Activated T-cell treated with anti-CD3 and anti-CD28 coated beads, Interleukin-2, amount 50 U/mL, for 1 hour (primary cell): ENCODE measurements around the gene PIMREG.
"Not testable (repeated sequence)": the region's sequence is repeated elsewhere in the genome, so short reads cannot be mapped to it uniquely, and the experiment has no call there.

ENCODE experiments used
- DNase-seq: peaks from one replicate; pipeline ENCODE4 v3.0.0-alpha.2; 2020

The PIMREG gene

DNA sequence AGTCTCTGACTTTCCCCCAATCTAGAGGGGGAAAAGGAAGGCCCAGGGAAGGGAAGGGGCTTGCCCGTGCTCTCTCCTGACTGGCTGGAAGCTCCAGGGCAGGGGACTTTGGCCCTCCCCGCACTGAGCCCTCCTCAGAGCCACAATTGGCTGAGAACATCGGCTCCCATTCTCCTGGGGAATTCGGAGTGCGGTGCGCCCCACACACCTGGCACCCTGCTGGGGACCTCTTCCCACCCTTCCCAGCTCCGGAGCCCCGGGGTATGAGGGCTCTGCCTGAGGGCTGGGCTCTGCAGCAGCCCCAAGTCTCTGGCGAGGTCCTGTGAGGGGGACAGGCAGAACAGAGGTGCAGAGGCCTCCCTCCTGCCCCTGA, 36.0 kb downstream of the PIMREG start:
- no peak for DNase-seq

DNA sequence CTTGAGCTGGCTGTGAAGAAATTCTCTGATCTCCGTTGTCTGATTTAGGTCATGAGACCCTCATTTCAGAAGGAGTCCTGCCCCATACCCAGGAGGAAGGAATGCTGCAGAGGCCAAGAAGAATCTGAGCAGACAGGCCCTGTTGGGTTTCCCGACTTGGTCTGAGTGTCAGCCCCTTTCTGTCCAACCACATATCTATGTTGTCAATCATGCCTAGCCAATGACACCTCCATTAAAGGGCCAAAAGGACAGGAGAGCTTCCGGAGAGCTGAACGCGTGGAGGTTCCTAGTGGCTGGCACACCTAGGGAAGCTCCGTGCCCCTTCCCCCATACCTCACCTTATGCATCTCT, 37.8 kb downstream of the PIMREG start:
- no peak for DNase-seq

DNA sequence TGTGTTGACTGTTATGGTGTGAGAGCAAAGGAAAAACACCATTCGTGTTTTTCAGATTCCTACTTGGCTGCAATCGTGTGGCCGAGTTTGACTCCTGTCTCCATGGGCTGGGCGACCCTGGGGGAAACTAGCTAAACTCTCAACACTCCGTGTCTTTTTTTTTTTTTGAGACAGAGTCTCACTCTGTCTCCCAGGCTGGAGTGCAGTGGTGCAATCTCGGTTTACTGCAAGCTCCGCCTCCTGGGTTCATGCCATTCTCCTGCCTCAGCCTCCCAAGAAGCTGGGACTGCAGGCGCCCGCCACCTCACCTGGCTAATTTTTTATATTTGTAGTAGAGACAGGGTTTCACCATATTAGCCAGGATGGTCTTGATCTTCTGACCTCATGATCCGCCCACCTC, 38.5 kb downstream of the PIMREG start:
- not testable (repeated sequence) for DNase-seq

DNA sequence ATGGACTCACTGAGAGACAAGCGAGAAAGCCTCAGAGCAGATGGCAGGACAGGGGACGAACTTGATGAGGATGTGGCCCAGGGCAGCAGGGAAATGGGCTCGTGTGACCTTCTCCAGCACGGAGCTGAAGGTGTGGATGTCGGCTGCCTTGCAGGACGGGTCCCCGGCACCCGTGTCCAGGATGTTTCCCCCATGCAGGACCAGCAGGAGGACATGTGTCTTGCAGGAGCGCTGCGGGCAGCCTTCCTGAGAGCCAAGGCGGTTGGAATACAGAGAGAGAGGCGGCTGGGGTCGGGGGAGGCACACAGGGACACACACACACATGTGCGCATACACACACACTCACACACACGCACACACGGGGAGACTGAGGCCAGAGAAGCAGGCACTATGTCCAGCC, 39.3 kb downstream of the PIMREG start:
- DNase-seq: no peak

DNA sequence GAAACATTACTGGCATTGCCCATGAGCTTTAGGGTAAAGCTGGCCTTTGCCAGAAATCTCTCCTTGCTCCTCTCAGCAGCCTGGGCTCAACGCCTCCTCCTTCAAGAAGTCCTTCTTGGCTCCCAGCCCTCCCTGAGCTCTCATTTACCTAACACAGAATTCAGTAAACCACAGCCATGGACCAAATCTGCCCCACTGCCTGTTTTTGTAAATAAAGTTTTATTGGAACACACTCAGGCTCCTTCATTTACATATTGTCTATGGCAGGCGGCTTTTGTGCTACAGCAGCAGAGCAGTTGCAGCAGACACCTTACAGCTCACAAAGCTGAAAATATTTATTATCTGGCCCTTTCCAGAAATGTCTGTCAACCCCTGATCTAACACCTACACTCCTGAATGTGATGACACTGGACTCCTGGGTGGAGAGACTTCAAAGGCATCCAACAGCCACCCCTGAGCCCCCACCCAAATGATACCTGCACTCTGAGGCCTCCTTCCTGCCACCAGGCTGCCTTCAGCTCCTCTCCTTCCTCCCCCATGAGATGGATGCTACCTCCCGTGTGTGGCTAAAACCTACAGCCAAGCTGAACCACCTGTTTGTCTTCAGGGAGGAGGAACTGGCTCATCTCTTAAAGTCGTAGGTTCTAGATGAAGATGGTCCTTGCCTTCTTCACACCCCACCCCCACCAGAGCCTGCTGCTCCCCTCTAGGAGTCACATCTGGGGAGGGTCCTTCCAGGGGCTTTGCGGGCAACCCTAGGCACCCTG, 41.6 kb downstream of the PIMREG start:
- DNase-seq: no peak

DNA sequence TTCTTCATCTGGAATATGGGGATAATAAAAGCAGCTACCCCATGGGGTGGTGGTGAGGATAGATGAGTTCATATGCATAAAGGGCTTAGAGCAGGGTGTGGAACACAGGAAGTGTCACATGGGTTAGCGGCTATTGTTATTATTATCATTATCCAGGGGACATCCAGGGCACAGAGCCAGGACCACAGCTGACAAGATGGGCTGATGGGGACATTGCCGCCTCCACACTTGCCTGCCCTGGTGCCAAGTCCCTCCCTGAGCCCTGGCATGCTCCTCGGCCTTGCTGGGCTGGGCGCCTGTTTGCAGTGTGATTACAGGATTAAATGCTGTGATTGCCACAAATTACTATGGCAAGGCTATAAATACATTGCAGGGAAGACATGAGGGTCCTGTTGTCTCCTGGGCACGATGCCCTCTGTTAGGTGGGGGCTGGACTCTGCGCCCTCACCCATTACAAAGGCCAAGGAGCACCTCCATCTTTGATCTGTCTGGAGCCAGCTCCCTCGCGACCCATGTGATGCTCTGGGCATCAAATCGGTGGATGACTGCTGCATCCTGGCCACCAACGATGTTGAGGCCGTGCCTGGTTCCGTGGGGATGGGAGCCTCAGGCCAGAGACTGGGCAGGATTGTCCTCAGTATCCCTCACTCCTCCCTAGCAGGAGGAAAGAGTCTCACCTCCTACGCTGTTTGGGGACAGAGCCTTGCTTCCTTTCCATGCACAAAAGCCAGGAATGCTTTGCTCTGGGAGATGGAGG, 43.2 kb downstream of the PIMREG start:
- DNase-seq: no peak

DNA sequence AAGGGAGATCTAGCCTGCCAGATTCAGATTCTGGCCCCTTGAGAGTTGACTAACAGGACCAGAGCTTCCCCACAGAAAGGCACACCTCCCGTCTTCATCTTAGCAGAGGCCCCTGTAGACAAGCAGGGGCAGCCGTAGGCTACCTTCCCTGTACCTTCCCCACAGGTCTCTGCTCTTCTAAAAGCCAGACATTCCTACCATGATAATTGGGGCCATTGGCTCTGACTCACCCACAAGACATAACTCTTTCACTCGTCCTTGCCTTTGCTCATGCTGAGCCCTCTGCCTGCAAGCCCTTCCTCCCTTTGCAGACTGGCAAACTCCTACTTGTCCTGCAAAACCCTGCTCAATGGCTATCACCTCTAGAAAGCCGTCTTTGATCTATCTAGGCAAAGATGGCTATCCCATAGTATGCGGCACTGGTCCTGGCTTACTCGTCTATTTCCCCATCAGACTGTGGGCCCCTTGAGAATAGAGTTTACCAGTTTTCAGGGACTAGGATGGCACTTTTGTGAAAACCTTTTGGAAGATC, 43.8 kb downstream of the PIMREG start:
- no peak for DNase-seq

DNA sequence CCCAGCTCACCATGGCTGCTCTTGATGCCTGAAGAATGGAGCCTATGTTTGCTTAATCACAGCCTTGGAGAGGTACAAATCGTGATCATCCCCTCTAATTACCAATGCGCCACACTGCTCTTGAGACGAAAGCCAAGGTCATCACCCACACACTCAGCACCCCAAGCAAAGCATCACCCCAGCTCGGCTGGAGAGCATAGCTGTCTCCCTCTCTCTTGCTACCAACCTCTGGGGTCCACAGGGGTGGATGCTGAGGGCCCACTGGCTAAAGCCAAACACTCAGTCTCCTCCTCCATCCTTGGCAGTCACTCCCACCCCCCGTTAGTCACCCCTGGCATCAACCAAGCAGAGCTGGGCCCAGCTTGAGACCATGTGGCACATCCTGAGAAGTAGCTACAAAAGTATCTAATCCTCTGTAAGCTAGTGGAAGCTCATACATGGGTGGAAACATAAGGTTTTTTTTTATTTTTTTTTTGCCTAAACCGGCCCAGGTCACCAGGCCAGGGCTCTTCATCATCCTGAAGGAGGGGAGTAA, 44.8 kb downstream of the PIMREG start:
- no peak for DNase-seq

DNA sequence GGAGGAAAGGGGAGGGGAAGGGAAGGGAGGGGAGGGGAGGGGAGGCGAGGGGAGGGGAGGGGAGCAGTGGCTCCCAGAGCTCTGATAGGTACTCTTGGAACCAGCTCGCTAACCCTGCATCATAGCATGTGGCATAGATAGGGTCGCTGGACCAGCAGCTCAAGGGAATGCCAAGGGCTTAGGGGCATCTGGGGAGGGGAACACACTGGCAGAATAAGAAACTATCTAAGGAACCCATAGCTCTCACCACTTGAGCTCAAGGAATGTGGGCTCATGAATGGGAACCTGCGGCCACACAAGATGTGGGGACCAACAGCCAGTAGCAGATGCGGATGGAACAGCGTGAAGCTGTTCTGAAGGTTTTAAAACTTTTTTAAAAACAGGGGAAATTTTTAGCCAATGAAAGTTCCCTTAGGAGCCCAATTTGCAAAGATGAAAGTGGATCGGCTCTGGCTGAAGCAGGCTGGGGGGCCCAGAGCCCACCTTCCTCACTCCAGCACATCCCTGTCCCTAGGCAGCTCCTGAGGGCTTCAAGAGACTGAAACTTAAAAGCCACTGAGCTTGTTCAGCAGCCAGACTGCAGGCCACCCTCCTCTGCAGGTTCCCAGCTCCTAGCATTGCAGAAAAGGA, 46.9 kb downstream of the PIMREG start:
- no peak for DNase-seq

DNA sequence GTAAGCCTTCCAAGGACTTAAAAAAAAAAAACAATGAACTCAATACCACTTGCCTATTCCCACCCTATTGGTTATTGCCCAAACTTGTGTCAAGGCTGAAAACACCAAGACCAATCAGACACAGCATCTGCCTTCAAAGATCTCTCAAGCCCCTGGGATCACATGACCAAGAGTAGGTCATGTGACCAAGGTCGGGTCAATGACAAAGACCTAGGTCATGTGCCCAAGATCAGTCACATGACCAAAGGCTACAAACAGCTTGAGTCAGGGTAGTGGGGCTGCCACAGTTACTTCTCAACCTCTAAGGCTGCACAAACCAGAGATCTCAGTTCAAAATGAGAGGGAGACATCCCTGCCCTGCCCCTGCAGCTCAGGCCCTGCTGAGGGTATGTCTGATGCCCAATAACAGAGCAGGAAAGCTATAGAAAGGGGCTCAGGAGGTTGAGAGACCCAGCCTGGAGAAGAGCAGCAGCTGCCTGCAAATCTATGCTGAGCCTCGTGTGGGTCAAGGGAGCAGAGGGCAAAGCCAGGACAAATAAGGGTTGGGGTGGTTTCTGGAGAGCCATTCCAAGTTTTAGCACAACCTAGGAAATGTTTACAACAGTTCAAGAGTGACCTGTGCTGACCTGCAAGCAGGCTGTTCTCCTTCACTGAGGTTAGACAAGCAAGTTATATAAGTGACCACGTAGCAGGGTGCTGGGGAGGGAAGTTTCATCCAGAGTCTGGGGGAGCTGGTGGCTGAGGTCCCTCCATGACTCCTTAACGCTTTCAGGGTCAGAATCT, 48.8 kb downstream of the PIMREG start:
- no peak for DNase-seq

DNA sequence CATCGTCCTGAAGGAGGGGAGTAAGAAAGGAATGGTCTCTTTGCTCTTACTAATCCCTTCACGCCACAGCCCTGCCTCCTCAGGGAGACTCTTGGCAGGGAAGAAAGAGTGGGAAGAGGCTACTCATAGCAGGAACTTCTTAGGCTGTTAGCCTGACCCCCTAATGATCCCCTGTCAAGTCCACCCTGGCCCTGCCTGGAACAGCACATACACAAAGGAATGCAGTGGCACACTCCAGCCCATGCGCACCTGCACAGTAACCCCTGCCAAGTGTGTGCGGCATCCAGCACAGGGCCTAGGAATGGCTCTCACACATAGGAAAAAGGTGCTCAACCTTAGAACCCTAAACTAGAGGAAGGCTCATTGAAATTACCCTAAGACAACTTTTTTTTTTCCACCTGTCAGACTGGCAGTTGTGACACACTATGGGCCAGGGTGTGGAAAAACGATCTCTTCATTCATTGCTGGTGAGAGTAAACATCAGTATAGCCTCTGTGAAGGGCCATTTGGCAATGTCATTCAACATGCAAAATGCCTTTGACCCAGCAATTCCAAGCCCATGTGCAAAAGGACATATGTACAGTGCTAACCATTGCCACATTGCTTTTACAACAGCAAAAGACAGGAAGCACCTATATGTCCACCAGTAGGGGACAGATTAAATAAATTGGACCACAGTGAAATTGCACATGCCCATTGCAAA, 50.1 kb downstream of the PIMREG start:
- DNase-seq: no peak

DNA sequence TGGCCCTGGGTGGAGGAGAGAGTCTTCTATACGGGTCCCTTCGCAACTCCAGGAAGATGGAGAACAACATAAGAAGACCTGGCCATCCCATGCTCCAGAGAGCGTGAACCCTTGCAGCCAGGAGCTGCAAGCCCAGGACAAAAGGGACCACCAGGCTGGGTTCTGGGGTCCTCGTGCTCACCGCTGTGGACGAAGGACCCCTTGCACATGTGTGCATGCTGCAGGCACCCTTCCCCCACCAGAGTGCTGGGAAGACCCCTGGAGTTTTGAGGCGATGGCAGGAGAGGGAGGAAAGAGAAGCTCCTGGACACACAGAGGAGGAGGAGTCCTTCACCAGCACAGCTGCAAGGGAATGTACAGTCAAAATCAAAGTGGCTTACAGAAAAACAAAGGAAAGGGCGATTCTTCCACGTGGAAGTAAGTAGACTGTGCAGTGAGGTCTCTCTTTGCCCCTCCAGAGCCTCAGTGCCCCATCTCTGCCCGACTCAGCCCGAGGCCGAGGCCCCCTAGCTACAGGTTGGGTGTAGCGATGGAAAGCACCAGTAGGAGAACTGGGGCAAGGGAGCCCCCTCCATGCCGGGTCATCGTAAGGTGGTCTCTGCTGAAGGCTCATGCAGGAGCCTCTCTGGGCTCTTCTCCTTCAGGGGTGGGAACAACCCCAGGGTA, 51.3 kb downstream of the PIMREG start:
- DNase-seq: no peak

DNA sequence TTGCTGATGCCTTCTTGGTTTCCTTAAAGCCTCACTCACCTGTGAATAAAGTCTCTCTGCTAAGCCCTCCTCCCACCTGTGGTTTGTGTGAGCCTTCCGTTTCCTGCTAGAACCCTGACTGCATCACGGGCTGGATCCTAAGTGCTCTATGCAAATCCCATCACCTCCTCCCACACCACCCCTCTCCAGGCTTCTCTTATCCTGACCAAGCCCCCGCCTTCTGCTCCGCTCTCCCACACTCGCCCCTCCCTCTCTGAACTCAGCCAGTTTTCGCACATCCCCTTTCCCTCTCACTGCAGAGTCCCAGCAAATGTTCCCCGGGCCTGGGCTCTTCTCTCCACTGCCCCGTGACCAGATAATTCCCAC, 51.8 kb downstream of the PIMREG start:
- no peak for DNase-seq

DNA sequence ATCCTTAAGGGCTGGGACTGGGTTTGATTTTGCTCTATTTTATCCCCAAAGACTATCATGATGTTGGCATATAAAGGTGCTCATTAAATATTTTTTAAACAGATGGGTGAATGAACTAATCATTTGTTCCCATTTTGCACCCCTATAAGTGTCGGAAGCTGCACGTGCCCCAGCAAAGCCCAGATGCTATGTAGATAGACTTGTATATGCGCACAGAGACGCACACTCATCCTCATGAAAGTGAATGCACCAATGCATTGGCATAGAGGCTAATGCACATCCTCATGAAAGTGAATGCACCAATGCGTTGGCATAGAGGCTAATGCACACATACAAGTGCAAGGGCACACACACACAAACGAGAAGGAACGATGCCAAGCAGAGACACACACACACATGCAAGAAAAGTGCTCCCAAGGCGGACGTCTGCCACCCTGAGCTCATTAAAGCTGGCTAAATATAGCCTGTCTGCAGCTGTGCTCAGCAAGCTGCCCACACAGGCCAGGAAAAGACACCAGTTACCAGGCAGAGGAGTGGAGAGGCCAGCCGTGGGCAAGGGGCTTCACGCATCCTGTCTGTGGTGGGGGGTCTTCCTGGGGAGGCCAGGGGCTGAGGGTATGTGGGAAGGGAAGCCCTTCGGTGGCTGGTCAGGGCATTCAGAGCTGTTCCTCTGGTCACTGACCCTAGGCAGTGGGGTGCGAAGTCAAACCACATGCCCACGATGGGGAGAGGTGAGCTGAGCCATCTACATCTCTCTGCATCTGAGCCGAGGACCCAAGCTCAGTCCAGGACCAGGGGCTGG, 52.6 kb downstream of the PIMREG start:
- DNase-seq: no peak

DNA sequence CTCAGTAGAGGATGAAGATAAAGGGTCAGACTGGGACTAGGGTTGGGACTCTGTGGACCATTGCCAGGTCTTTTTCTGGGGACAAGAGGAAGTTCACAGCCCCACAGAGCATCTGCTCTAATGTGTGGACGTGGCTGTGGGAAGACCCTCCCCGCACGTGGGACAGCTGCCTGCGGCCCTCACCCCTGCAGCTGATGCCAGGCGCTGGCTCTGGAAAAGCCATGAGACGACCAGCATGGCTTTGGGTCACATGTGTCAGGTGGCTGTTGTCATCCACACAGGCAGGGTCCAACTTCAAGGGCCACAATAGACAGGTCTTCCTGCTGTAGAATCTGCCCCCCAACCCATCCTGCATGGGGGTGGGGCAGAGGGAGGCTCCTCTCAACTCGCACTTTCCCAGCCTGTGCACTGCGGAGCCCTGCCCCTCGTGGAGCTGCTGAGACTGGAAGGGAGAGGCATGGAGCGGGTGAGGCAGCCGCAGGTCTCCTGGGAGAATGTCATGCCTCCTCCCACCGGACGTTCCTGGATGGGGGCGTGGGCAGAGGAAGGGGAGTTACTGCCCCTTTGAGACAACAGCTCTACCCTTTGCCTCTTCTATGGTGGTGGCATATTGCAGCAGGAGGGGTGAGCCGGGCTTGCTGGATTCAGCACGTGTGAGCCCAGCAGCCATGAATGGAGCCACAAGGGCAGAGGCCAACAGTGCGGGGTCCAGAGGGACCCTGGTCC, 53.4 kb downstream of the PIMREG start:
- no peak for DNase-seq

DNA sequence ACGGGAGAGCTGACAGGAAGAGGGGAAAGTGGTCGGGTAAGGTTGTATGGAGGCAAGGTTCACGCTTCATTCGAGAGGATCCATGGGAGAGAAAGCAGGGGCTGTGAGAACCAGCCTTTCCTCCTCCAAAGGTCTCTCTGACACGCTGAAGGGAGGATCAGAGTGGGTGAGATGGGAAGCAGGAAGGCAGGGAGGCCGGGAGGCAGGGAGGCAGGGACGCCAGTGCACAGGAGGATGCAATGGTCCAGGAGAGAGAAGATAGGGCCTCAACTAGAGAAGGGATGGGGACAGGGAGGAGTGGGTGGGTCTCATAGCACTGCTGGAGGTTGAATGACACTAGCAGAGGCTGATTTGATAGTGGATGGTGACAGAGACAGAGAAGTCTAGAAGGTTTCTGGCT, 54.1 kb downstream of the PIMREG start:
- DNase-seq: no peak

DNA sequence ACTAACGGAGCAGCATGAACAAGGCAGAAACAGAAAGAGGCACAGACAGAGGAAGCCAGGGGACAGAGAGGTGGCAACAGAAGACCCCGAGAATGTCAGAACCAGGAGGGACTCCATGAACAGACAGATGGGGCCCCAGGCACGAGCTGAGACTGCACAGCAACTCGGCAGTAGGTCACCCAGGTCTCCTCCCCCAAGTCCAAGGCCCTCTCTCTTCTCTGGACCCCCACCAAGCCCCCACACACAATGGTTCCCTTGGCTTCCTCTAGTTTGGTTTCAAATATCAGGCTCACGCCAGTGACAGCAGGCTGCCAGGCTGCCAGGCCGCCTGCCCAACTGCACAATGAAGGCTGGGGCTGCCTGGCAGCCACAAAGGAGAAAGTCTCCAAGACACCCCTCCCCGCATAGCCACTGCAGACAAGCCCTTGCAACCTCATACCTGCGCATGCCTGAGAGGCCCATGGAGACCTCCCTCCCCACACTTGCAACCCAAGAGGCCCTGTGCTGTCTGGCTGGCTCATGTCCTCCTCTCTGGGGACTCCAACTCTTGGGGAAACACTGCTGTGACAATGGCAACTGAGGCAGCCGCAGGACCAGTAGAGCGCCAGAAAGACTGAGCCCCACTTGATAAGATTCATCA, 54.8 kb downstream of the PIMREG start:
- no peak for DNase-seq
